ENCODE data around the gene MAEA.
A peak's percentile ranks its signal among the peaks of the same experiment; 100 is the strongest.
"Not testable (repeated sequence)": the region's sequence is repeated elsewhere in the genome, so short reads cannot be mapped to it uniquely, and the experiment has no call there.

MAEA gene

GRCh38 chr4:1318488-1319213 is 29.0 kb downstream of the MAEA start:
- no peak for DNase-seq (ENCODE audit: low read depth in 1 of 2, low spot score in 1 of 2)

GRCh38 chr4:1321486-1321885 is 31.8 kb downstream of the MAEA start:
- no peak for DNase-seq (ENCODE audit: low read depth in 1 of 2, low spot score in 1 of 2)

DNA sequence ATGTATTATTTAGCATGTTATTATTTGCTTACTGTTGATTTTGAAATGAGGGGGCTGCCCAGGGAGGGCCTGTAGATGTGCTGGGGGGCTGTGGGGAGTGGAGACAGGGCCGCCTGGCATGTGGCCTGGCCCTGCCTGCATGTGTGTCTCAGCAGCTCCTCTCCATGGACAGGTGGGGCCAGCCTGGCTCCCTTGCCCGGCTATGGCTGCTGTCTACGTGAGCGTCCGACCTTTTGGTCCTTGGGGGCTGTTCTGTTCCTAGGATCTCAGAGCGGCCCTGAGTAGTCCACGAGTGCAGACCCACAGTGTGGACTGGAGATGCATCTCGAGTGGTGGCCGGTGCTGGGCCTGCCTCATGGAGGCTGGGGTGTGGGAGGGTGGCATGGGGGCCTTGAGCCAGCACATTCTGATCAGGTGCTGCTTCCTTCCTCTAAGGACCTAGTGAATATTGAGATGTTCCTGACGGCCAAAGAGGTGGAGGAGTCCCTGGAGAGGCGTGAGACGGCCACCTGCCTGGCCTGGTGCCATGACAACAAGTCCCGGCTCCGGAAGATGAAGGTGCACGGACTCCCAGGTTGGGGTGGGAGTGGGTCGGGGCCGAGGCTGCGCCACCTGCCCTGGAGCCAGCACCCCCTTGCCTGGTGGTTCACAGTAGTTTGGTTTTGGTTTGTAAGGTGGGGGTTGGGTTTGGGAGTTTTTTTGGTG is 32.4 kb downstream of the MAEA start:
- DNase-seq (ENCODE audit: low read depth in 1 of 2, low spot score in 1 of 2), result no peak

GRCh38 chr4:1323280-1323634 is 33.6 kb downstream of the MAEA start:
- no peak for DNase-seq (ENCODE audit: low read depth in 1 of 2, low spot score in 1 of 2)

DNA sequence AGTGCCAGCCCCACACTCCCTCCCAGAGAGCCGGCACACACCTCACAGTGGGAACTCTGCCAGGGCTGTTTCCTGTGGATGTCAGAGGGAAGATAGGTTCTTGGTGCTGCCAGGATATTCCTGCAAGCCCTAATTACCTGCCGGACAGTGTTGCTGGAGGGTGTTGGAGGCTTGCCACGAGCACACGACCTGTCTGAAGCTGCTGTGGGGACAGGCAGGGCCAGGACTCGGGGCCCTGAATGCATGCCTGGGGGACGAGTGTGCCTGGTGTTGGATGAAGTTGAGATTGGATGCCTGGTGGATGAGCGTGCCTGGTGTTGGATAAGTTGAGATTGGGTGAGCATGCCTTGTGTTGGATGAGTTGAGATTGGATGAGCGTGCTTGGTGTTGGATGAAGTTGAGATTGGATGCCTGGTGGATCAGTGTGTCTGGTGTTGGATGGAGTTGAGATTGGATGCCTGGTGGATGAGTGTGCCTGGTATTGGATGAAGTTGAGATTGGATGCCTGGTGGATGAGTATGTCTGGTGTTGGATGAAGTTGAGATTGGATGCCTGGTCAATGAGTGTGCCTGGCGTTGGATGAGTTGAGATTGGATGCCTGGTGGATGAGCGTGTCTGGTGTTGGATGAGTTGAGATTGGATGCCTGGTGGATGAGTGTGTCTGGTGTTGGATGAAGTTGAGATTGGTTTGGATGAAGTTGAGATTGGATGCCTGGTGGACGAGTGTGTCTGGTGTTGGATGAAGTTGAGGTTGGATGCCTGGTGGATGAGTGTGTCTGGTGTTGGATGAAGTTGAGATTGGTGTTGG is 34.1 kb downstream of the MAEA start:
- DNase-seq (ENCODE audit: low read depth in 1 of 2, low spot score in 1 of 2), result no peak

- not testable (repeated sequence) for DNase-seq (ENCODE audit: low read depth in 1 of 2, low spot score in 1 of 2)
Observed at GRCh38 chr4:1324443-1325175, 34.9 kb downstream of the MAEA start.

GRCh38 chr4:1325176-1325480 is 35.4 kb downstream of the MAEA start:
- DNase-seq (ENCODE audit: low read depth in 1 of 2, low spot score in 1 of 2), result no peak

DNA sequence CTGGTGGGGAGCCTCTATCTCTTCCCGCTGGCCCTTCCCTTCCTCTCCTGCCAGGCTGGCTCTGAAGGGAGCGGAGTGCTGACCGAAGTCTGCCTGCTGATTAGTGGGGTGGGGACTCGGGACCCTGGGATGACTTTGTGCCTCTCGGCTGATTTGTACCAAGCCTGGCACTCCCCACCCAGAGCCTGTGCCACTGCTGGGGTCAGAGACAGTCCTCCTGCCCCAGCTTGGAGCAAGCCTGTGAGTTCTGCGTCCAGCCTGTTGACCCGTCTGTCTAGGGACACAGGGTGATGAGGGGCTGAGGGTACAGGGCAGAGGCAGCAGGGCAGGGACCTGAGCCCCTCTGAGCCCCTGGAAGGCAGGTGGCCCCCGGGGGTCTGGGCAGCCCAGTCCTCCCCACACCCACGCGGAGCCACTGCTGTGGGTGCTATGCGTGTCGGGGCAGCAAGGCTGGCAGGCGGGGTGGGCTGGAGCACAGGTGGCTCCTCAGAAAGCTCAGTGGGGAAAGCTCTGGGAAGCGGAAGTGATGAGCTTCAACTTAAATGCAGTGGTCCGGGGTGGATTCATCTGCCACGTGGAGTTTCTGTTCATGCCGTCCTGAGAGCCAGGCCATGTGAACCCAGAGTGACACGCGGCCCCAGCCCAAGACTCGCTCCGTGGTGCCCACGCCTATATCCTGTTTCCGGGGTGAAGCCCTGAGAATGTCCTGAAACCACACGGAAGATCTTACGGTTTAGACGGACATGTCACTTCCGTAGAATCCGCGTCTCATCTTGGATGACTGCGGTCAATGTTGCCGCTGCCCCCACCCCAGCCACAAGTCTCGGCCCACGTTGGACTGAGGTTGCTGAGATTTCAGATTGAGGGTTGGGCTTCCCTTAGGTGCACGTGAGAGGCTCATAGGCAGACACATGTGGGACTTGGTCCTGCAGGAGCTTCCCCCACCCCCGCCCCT is 36.3 kb downstream of the MAEA start:
- no peak for DNase-seq (ENCODE audit: low read depth in 1 of 2, low spot score in 1 of 2)

DNA sequence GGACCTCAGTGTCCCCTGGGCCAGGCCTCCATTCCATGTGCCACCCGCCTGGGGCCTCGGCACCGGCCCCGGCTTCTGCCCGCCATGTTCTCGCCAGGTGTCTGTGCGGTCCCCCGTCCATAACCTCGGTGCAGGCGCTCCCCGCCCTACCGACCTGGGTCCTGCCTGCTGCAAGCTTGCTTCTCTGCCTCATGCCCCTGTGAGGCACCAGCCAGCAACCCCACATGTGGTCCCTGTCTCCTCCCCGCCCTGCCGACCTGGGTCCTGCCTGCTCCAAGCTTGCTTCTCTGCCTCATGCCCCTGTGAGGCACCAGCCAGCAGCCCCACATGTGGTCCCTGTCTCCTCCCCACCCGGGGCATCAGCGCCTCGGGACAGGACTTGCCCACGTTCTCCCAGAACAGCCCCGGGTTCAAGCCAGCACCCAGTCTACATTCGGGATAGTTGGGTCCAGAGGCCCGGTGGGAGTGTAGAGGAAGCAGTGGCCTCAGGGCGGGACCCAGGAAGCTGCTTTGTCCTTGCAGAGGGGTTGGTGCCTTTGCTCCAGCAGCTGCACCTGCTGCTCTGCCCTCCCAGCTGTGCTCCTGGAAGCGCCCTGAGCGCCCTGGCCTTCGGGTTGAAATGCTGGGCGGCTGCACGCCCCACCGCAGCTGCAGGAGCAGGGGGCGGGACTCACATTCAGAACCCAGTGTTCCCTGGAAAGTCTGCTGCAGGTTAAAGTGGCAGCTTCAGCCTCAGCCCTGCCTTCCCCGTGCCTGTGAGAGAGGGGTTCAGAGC is 37.2 kb downstream of the MAEA start:
- no peak for DNase-seq (ENCODE audit: low read depth in 1 of 2, low spot score in 1 of 2)

DNA sequence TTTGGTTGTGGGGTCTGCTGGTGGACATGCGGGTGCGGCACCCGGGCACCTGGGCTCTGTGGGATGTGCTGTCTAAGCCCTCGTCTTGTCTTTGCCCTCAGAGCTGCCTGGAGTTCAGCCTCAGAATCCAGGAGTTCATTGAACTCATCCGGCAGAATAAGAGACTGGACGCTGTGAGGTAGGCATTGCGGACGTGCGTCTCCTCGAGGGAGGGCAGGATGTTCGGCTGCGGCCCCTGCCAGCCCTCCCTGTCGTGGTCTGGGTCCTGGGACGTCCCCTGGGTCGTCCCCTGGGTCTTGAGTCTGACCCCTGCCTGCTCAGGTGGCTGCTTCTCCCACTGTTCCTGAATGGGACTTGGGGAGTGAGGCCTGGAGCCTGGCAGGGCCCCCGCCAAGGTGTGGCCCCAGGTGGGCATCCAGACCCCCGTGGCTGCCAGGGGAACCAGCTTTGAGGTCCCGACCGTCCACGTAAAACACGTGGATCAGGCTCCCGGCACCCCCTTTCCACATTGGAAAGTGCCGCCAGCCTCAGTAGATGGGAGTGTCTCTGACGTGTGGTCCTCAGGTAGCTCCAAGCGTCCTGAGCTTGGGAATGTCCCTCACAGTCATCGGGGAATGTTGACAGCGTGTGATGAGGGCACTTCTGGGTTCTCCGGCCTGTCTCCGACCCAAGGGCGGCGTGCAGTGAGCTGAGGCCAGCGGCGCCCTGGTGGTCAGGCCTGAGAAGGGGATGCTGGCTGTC is 38.0 kb downstream of the MAEA start:
- no peak for DNase-seq (ENCODE audit: low read depth in 1 of 2, low spot score in 1 of 2)

DNA sequence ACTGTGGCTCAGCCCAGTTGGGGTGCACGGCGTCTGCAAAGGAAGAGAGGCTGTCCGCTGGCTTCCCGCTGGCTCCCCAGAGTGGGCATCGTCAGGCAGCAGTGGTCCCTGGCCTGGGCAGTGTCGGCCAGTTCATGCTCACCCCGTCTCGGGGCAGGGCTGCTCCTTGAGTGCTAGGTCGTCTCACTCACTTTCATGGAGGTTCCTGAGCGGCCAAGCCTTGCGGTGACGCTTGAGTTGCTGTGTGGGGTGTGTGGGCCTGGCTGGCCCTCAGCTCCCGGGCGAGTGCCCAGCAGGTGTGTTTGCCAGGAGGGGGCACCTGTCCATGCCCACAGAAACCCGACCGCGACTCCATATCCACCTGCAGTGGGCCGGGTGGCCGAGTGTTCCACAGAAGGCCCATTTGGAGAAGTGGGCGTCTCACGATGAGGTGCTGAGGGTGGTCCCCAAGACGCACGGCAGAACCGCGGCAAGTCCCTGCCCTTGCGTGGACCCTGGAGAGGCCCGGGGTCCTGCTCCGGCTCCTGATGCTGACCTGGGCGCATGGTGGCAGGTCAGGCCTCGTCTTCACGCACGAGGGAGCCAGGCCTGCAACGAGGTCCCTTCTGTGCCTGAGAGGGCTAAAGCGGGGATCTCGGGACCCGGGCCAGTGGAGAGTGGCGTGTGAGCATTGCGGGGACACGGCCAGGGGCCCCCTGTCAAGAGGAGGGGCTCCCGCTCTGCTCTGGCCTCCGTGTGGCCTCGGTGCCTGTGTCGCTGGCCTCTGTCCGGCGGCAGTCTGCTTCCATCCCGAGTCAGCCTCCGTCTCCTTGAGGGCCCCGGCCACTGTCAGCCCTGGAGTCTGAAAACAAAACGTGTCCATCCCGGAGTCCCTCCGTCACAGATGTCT is 38.8 kb downstream of the MAEA start:
- DNase-seq (ENCODE audit: low read depth in 1 of 2, low spot score in 1 of 2), result no peak

- DNase-seq (ENCODE audit: low read depth in 1 of 2, low spot score in 1 of 2), result no peak
Observed at GRCh38 chr4:1329408-1330371, 40.0 kb downstream of the MAEA start.

GRCh38 chr4:1330761-1331590 is 41.3 kb downstream of the MAEA start:
- DNase-seq (ENCODE audit: low read depth in 1 of 2, low spot score in 1 of 2), result peak in 1 of 2 donors; percentile 51

DNA sequence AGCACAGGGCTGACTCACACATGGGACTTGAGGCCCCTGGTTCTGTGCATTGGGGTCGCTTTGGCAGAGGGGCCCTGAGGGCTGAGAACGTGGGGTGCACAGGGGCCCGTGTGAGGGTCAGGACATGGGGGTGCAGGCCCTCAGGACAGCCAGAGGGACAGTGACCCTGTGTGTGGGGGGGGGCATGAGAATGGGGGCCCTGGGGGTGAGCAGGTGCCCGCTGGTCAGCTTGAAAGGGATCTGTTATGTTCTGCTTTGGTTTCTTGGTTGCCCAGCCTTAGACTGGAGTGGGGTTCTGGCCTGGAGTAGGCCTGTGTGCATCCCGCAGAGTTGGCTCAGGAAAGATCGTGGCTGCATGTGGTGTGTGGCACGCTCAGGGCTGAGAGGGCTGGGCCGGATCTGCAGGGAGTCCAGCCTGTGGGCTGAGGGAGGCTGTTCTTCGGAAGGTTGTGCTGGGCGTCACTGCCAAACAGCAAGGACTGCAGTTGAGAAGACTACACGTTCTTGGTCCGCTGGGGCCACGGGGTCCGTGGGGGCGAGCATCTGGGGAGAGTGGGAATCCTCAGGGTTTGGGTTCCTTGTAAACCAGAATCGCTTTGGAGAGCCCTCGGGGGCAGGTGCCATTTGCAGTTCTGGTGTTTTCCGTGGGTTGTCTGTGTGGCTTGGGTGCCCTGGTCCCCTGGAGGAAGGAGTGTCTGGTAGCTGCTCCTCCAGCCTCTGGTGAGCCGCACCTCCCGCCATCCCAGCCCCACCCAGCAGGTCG is 42.1 kb downstream of the MAEA start:
- no peak for DNase-seq (ENCODE audit: low read depth in 1 of 2, low spot score in 1 of 2)

- DNase-seq (ENCODE audit: low read depth in 1 of 2, low spot score in 1 of 2), result no peak
Observed at GRCh38 chr4:1332686-1333085, 43.0 kb downstream of the MAEA start.
